HG03565 (cell line): ENCODE data around the gene ATP5MK.
"Not testable (repeated sequence)": the region's sequence is repeated elsewhere in the genome, so short reads cannot be mapped to it uniquely, and the experiment has no call there.

Source experiments
- ATAC-seq: cut with Tn5 transposase; IDR thresholded peaks from one replicate; pipeline ENCODE4 v1.9.1; 2021; ENCODE audit warnings: mild to moderate bottlenecking, moderate library complexity; ENCODE audit not compliant: unreplicated experiment

ATP5MK gene

GRCh38 chr10:103396067-103396788 lies at the start of gene ATP5MK, which contains the start of gene PDCD11:
Gene ATP5MK (minus strand): TSS chr10:103396475. CDS start chr10:103392457, 4,018 bp downstream.
Gene PDCD11 (plus strand): TSS chr10:103396626. CDS start chr10:103398427, 1,801 bp downstream.
- peak; percentile 95 for ATAC-seq

GRCh38 chr10:103445366-103445765 lies 49.1 kb upstream of the ATP5MK start:
- no peak for ATAC-seq

GRCh38 chr10:103444478-103444877 lies 48.2 kb upstream of the ATP5MK start:
- no peak for ATAC-seq

DNA sequence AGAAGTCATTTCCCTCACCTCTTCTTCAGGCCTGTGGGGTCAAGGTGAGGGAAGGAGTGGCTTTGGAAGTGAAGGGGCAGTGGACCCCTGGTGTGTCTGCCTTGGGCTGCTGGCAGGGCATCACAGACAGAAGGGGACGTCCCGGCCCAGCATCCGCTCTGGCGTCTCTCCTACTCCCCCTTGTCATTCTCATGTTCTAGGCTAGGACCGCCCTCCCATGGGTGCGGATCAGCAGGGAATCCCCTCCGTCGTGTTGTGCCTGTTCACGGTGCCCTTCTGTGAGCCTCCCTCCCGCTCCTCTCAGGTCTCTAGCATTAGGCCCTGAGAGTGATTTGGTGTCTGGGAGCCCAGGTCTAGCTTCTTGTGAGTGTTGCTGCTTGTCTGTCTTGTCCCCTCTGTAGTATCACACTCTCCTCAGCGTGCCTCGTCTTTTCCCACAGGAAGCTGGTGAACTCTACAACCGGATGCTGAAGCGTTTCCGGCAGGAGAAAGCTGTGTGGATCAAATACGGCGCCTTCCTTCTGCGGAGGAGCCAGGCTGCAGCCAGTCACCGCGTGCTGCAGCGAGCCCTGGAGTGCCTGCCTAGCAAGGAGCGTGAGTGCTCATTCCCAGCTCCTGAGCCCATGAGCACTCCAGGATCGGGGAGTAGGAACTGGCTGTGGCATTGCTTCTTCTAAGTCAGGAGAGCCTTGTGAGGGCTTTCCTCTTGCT lies 47.4 kb upstream of the ATP5MK start:
- no peak for ATAC-seq

DNA sequence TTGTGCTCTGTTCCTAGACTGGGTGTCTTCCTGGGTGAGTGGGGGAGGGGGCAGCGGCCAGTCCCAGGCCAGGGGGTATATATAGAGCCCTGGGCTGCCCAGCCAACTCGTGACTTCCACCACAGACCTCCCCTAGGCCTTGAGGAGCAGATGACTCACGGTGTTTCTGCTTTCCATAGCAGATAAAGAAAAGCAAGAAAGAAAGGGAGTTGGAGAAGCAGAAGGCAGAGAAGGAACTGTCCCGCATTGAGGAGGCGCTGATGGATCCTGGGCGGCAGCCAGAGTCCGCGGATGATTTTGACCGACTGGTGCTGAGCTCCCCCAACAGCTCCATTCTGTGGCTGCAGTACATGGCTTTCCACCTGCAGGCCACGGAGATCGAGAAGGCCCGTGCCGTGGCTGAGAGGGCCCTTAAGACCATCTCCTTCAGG lies 45.8 kb upstream of the ATP5MK start:
- ATAC-seq: no peak

GRCh38 chr10:103441611-103442010 lies 45.3 kb upstream of the ATP5MK start:
- ATAC-seq: no peak

DNA sequence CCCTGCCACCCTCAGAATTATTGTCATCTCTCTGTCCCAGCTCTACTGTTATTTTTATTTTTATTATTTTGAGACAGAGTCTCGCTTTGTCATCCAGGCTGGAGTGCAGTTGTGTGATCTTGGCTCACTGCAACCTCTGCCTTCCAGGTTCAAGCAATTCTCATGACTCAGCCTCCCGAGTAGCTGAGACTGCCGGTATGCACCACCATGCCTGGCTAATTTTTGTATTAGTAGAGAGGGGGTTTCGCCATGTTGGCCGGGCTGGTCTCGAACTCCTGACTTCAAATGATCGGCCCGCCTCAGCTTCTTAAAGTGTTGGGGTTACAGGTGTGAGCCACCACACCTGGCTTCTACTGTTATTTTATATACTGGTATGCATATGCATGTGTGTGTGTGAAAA lies 44.9 kb upstream of the ATP5MK start:
- ATAC-seq: no peak

- ATAC-seq: no peak
Measured at GRCh38 chr10:103440416-103440815, 44.1 kb upstream of the ATP5MK start.

GRCh38 chr10:103439776-103440175 lies 43.5 kb upstream of the ATP5MK start:
- no peak for ATAC-seq

DNA sequence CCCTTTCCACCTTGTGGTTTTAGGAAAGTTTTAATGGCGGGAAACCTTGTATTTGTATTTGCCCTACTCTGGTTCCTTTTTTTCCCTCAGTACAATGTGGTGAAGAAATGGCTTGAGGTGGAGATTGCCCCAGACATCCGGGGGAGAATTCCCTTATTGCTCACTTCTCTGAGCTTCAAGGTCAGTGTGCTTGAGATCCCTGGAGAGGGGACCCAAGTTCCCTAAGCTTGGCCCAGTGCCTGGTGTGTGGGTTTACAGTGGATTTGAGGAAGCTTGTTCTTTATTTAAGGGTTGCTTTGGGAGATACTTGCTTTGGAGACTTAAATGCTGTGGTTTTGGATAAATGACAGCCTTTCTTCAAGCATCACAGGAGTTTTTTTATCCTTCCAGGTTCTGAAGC lies 37.6 kb upstream of the ATP5MK start:
- ATAC-seq: no peak

DNA sequence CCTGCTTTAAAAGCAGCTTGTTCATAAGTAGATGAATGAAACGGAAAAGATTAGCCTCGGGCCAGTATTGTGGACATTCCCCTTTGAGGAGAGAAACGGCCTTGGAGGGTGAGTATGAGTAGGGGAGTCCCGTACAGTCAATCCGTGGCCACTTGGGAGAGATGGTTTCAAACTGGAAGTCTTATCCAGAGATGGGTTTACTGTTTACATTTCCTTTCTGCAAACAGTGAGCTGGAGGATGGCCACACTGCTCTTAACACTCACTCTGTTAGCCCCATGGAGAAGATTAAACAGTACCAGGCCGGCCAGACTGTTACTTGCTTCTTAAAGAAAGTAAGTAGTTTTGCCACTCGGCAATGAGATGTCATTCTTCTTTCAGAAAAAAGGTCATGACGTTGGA lies 35.6 kb upstream of the ATP5MK start:
- no peak for ATAC-seq

DNA sequence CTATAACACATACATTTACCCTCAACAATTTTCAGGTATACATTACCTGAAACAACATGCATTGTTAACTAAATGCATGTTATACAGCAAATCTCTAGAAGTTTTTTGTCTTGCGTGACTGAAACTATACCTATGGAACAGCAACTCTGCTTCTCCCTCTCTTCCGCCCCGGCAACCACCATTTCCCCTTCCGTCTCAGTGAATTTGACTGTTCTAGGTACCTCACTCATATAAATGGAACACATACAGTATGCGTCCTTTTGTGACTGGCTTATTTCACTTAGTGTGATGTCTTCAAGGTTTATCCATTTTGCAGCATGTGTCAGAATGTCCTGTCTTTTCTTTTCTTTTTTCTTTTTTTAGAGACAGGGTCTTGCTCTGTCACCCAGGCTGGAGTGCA lies 33.4 kb upstream of the ATP5MK start:
- ATAC-seq: no peak

GRCh38 chr10:103428989-103429643 lies 32.8 kb upstream of the ATP5MK start:
- ATAC-seq: no peak

DNA sequence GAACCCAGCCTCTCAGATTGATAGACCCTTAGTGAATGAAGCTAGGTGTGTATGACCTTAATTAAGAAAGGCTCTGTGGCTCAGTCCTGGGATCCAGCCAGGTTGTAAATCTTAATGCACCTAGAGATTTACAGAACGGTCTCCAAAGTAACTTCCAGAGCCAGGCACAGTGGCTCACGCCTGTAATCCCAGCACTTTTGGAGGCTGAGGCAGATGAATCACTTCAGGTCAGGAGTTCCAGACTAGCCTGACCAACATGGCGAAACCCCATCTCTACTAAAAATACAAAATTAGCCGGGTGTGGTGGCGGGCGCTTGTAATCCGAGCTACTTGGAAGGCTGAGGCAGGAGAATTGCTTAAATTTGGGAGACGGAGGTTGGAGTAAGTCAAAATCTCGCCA lies 31.6 kb upstream of the ATP5MK start:
- no peak for ATAC-seq

- ATAC-seq: no peak
Measured at GRCh38 chr10:103423748-103424147, 27.5 kb upstream of the ATP5MK start.

DNA sequence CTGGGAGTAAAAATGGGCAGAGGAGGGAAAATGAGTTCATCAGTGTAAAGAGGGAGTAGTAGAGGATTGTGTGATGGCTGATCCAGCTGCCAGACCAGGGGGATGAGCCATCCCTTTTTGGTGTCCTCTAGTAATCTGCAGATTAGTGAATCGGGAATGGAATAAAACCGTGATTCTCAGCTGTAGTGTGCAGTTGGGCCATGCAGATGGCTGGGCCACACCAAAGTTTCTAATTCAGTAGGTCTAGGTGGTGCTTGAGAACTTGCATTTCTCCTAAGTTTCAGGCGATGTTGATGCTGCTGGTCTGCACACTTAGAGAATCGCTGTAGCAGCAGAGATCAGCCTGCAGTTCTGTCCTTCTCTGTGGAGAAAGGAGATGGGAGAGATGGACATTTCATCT lies 22.8 kb upstream of the ATP5MK start:
- no peak for ATAC-seq

DNA sequence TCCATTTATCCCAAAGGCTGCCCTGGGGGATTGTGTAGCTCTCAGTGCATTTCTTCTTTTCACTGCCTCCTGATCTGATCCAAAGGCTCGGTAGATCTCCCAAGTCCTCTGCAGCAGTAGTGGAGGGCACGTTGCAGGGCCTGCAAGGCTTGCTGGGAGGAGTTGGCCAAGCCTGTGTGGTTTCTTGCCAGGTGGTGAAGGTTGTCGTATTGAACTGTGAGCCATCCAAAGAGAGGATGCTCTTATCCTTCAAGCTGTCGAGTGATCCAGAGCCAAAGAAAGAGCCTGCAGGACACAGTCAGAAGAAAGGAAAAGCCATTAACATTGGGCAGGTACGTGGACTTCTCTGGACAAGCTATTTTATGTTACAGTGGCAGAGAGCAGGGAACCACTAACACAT lies 21.3 kb upstream of the ATP5MK start:
- ATAC-seq: no peak

- ATAC-seq: not testable (repeated sequence)
Measured at GRCh38 chr10:103417148-103417469, 20.8 kb upstream of the ATP5MK start.

DNA sequence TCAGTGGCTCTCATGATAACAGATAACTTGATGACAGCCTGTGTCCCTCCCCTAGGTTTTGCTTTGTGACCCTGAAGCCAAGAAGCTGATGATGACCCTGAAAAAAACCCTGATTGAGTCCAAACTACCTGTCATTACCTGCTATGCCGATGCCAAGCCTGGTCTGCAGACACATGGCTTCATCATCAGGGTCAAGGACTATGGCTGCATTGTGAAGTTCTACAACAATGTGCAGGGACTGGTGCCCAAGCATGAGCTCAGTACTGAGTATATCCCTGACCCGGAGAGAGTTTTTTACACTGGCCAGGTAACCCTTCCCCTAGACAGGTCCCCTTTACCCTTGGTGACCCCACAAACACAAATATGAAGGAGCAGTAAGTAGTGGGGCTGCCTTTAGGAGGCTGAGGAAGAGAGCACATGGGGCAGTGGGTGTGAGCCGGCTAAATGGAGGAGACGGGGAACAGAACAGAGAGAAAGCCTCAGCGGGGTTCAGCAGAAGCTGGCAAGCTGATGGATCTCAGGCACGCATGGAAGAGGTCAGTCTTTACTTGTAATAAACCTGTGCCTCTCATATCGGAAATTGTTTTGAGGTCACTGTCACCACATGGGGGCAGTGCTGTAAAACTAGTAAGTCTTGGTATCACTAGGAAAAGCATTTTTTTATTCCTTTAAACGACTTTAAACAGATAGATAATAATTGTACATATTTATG lies 20.3 kb upstream of the ATP5MK start:
- no peak for ATAC-seq

GRCh38 chr10:103415581-103415980 lies 19.3 kb upstream of the ATP5MK start:
- no peak for ATAC-seq

- ATAC-seq: no peak
Measured at GRCh38 chr10:103413564-103413963, 17.3 kb upstream of the ATP5MK start.
